Gastrocnemius medialis (tissue), 4 donors: ENCODE data around the gene PHC2. TPM values are rescaled to one million over a fixed set of nuclear protein-coding genes. Genes with fewer than 3 reads are reported as not detected.
A peak's percentile ranks its signal among the peaks of the same experiment; 100 is the strongest.

ENCODE experiments used
- ATAC-seq, 2 donors: fragments of 150-250 bp; one replicate each; pipeline ENCODE4 v1.9.1; 2016
- DNase-seq, 2 donors: peaks; one replicate each; pipeline ENCODE4 v3.0.0-alpha.2; 2019
- H3K27ac ChIP-seq, 4 donors: fragments of 200-600 bp; sonication (generic); 1 replicate in 1 of 4; 2 replicates in 3 of 4; pipeline ENCODE4 v1.5.1; 2016 to 2018; ENCODE audit warnings: mild to moderate bottlenecking in 2 of 4, moderate library complexity in 1 of 4
- H3K27me3 ChIP-seq, 3 donors: fragments of 200-600 bp; sonication (generic) in 2 of 3; 1 replicate in 1 of 3; 2 replicates in 2 of 3; pipeline versions ENCODE4 v1.5.1 to v1.6.0; 2016 to 2019; ENCODE audit warnings: mild to moderate bottlenecking in 1 of 3, moderate library complexity in 1 of 3
- H3K36me3 ChIP-seq, 2 donors: fragments of 200-600 bp; sonication (generic) in 1 of 2; one replicate each; pipeline ENCODE4 v1.5.1; 2017 to 2018
- H3K4me1 ChIP-seq, 2 donors: fragments of 200-600 bp; sonication (generic) in 1 of 2; one replicate each; pipeline ENCODE4 v1.5.1; 2016 to 2017; ENCODE audit warnings: mild to moderate bottlenecking in 2 of 2
- H3K4me3 ChIP-seq, 4 donors: fragments of 200-600 bp; sonication (generic) in 3 of 4; 1 replicate in 1 of 4; 2 replicates in 3 of 4; pipeline ENCODE4 v1.5.1; 2016 to 2019; ENCODE audit warnings: mild to moderate bottlenecking in 2 of 4
- H3K9me3 ChIP-seq, 3 donors: fragments of 200-600 bp; sonication (generic) in 2 of 3; 1 replicate in 1 of 3; 2 replicates in 2 of 3; pipeline ENCODE4 v1.5.1; 2016 to 2019
- CTCF ChIP-seq, 5 experiments: fragments of 450-650 bp in 3 of 5; fragments of 200-600 bp in 2 of 5; sonication (generic) in 2 of 5; IDR thresholded peaks in 4 of 5; conservative IDR thresholded peaks in 1 of 5; 1 replicate in 4 of 5; 2 replicates in 1 of 5; pipeline ENCODE4 v1.5.1; 2016 to 2019; ENCODE audit warnings: antibody characterized with exemption in 5 of 5, mild to moderate bottlenecking in 3 of 5, moderate library complexity in 3 of 5
- POLR2A ChIP-seq, 2 donors: fragments of 450-650 bp; IDR thresholded peaks; one replicate each; pipeline ENCODE4 v1.6.1; 2017; ENCODE audit warnings: antibody characterized with exemption in 2 of 2, mild to moderate bottlenecking in 2 of 2, moderate library complexity in 2 of 2
- in situ Hi-C, 4 donors: fragments of 200-750 bp; cut with MboI; loops; one replicate each; pipeline versions ENCODE4 v1.15.0 to v1.8.0; 2017; ENCODE audit warnings: low sequenced_read_pairs in 4 of 4
- intact Hi-C: fragments of 100-400 bp; cut with DNase I; formaldehyde crosslinking; loops from one replicate; pipeline ENCODE4 v1.15.1; 2023; ENCODE audit warnings: low total_unique reads
- total RNA-seq, 4 donors: library from RNA; depleted of rRNA; stranded (reverse); fragments of >200 nt; gene quantifications; one replicate each; pipeline versions ENCODE4 v1.1.0 to v1.2.3, GENCODE V29; 2016

Gene PHC2
- total RNA-seq, 4 donors from 2014 or later, result 318 to 516 (median 364) TPM

- Histone ChIP-seq H3K36me3 (no peaks in the 10 kb centered on the region), H3K4me3 (no peak overlapping the region), H3K9me3 (no peaks in the 10 kb centered on the region), H3K27ac (no peak overlapping the region), H3K27me3 (no peaks in the 10 kb centered on the region), H3K4me1 (peaks cover 12 to 14% of the 10 kb centered on the region in 2 donors)
- intact Hi-C loops (no loop called here), in situ Hi-C loops (no loop called here)
- ATAC-seq, result no peak
- no peak for TF ChIP-seq CTCF (IDR thresholded peaks at IDR 0.05 in 4 of 5, conservative IDR thresholded peaks at IDR 0.05 in 1 of 5)
- no peak for TF ChIP-seq POLR2A (IDR thresholded peaks at IDR 0.05)
- DNase-seq, result no peak
These were observed 15.7 kb upstream of the PHC2 start for GRCh38 chr1:33446590-33446989.

- DNase-seq (no peak), ATAC-seq (no peak)
- H3K27ac ChIP-seq, result no peak overlapping the region
- H3K36me3 ChIP-seq, result no peaks in the 10 kb centered on the region
- TF ChIP-seq POLR2A (IDR thresholded peaks at IDR 0.05) (no peak), CTCF (IDR thresholded peaks at IDR 0.05 in 4 of 5, conservative IDR thresholded peaks at IDR 0.05 in 1 of 5) (no peak)
- intact Hi-C loops (no loop called here), in situ Hi-C loops (no loop called here)
- no peaks in the 10 kb centered on the region for H3K9me3 ChIP-seq
- H3K27me3 ChIP-seq, result no peaks in the 10 kb centered on the region
- no peak overlapping the region for H3K4me3 ChIP-seq
- peaks cover 12 to 14% of the 10 kb centered on the region in 2 donors for H3K4me1 ChIP-seq
These were observed 14.2 kb upstream of the PHC2 start for GRCh38 chr1:33445108-33445507.

GRCh38 chr1:33443705-33444180, 12.8 kb upstream of the PHC2 start:
- peak; percentile 45 to 82 for DNase-seq
- intact Hi-C loops (no loop called here), in situ Hi-C loops (no loop called here)
- H3K36me3 ChIP-seq, result no peaks in the 10 kb centered on the region
- peak overlapping the region; percentile 45 to 76 (median 62) for H3K27ac ChIP-seq
- peaks cover 12 to 14% of the 10 kb centered on the region in 2 donors for H3K4me1 ChIP-seq
- TF ChIP-seq CTCF (IDR thresholded peaks at IDR 0.05 in 4 of 5, conservative IDR thresholded peaks at IDR 0.05 in 1 of 5), result no peak
- TF ChIP-seq POLR2A (IDR thresholded peaks at IDR 0.05), result no peak
- H3K9me3 ChIP-seq, result no peaks in the 10 kb centered on the region
- peak; percentile 81 to 97 for ATAC-seq
- no peaks in the 10 kb centered on the region for H3K27me3 ChIP-seq
- H3K4me3 ChIP-seq, result no peak overlapping the region

GRCh38 chr1:33443080-33443704, 12.3 kb upstream of the PHC2 start:
- Histone ChIP-seq H3K4me3 (no peak overlapping the region), H3K27ac (peak overlapping the region in 3 of 4 donors; percentile 55 to 76 (median 70)), H3K4me1 (peaks cover 12 to 14% of the 10 kb centered on the region in 2 donors), H3K9me3 (no peaks in the 10 kb centered on the region), H3K36me3 (no peaks in the 10 kb centered on the region), H3K27me3 (no peaks in the 10 kb centered on the region)
- TF ChIP-seq POLR2A (IDR thresholded peaks at IDR 0.05), result no peak
- no peak for TF ChIP-seq CTCF (IDR thresholded peaks at IDR 0.05 in 4 of 5, conservative IDR thresholded peaks at IDR 0.05 in 1 of 5)
- DNase-seq (no peak), ATAC-seq (no peak)
- in situ Hi-C loops (no loop called here), intact Hi-C loops (no loop called here)
